ENCODE results near the gene LRMDA. TPM values are rescaled to one million over a fixed set of nuclear protein-coding genes. Genes with fewer than 3 reads are reported as not detected.

LRMDA gene
- total and polyA plus RNA-seq, 2 donors from 2014 or later = 23.2 to 48.6 TPM

DNA sequence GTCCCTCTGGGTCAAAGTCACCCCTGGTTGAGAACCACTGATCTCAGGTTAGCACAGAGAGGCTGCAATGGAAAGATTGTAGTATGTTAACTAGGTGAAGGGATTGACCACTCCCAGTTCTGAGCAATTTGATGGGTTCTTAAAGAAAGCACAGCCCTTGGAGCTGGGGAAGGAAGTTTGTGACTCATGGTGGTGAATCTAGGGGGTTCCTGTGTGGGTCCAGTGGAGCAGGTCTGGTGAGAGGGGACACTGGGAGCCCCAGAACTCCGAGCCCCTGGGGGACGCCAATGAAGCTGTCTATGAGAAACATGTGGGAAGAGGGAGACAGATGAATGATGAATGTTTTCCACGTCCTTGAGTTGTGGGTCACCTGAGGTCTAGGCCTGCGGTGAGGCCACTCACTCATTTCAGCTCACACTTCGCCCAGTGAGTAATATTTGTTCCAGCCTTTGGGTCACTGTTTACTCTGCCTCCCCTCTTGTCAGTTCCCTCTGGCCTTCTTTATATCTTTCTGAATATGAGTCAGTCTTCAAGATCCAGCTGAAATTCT, 341.9 kb downstream of the LRMDA start:
- DNase-seq (no peak), FAIRE-seq (no peak)
- Histone ChIP-seq H3K27me3 (ENCODE audit: control insufficient read depth, insufficient read depth, low read length) (no peaks in the 10 kb centered on the region), H3K9ac (ENCODE audit: low read length in 3 of 3) (no peak overlapping the region), H3K4me1 (ENCODE audit: control insufficient read depth in 2 of 3, insufficient read depth in 2 of 3, low read depth in 1 of 3, low read length in 3 of 3) (no peaks in the 10 kb centered on the region), H3K4me3 (ENCODE audit: low read length in 3 of 3) (no peak overlapping the region), H3K9me3 (ENCODE audit: control insufficient read depth in 2 of 3, insufficient read depth in 1 of 3, low read length in 3 of 3) (no peaks in the 10 kb centered on the region), H3K36me3 (ENCODE audit: control insufficient read depth in 2 of 3, insufficient read depth in 3 of 3, low read length in 3 of 3) (no peaks in the 10 kb centered on the region), H3K27ac (ENCODE audit: low read depth in 2 of 2, low read length in 2 of 2) (no peak overlapping the region)
- intact Hi-C loops (cut with DNase I) = no loop called here
- TF ChIP-seq, protein P1, sequence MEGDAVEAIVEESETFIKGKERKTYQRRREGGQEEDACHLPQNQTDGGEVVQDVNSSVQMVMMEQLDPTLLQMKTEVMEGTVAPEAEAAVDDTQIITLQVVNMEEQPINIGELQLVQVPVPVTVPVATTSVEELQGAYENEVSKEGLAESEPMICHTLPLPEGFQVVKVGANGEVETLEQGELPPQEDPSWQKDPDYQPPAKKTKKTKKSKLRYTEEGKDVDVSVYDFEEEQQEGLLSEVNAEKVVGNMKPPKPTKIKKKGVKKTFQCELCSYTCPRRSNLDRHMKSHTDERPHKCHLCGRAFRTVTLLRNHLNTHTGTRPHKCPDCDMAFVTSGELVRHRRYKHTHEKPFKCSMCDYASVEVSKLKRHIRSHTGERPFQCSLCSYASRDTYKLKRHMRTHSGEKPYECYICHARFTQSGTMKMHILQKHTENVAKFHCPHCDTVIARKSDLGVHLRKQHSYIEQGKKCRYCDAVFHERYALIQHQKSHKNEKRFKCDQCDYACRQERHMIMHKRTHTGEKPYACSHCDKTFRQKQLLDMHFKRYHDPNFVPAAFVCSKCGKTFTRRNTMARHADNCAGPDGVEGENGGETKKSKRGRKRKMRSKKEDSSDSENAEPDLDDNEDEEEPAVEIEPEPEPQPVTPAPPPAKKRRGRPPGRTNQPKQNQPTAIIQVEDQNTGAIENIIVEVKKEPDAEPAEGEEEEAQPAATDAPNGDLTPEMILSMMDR (IDR thresholded peaks at IDR 0.05; ENCODE audit: borderline replicate concordance, extremely low read depth, insufficient read depth) = no peak

DNA sequence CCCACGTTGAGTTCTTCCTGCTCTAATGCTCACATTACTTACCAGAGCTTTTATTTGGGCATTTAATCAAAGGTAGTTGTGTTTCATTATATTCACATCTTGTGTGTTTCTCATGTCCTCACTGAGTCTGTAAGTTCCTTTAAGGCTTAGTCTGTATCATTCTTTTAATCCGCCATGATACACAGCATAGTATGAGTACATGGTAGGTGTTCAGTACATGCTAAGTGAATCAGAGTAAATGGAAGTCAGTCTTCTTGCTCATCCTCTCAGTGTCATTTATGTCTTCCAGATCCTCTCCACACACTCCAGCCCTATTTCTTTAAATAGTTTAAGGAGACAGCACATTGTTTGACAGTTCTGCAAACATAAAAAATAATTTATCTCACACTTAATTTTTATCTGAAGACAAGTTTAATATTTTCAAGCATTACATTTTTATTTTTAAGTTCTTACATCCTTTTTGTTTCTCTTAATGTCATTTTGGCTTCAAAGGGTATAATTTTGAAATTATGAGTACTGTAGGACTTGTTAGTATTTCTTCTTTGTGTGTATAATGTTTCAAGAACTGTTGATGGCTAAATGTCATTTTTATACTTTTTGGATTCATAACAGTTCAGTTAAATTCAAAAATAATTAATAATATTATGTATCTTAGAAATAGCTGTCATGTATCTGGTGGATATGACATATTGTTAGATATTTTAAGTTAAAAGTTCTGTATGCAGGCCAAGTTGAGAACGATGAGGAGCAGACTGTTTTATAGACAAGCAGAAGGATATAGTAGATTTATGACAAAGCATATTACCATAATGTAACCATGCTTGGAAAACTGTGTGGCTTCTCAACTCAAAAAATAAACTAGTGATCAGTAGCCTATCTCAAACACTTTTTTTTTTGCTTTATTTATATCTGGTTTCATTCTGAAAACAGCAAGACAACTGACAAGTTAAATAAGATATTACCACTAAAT, 342.7 kb downstream of the LRMDA start:
- Histone ChIP-seq H3K9me3 (ENCODE audit: control insufficient read depth in 2 of 3, insufficient read depth in 1 of 3, low read length in 3 of 3) (no peaks in the 10 kb centered on the region), H3K27me3 (ENCODE audit: control insufficient read depth, insufficient read depth, low read length) (no peaks in the 10 kb centered on the region), H3K27ac (ENCODE audit: low read depth in 2 of 2, low read length in 2 of 2) (no peak overlapping the region), H3K9ac (ENCODE audit: low read length in 3 of 3) (no peak overlapping the region), H3K36me3 (ENCODE audit: control insufficient read depth in 2 of 3, insufficient read depth in 3 of 3, low read length in 3 of 3) (no peaks in the 10 kb centered on the region), H3K4me1 (ENCODE audit: control insufficient read depth in 2 of 3, insufficient read depth in 2 of 3, low read depth in 1 of 3, low read length in 3 of 3) (peaks cover 0 to 3% (median 0%) of the 10 kb centered on the region in 3 donors), H3K4me3 (ENCODE audit: low read length in 3 of 3) (no peak overlapping the region)
- TF ChIP-seq, protein P1 (IDR thresholded peaks at IDR 0.05; ENCODE audit: borderline replicate concordance, extremely low read depth, insufficient read depth) = no peak
- DNase-seq = no peak
- FAIRE-seq = no peak
- intact Hi-C loops (cut with DNase I) = no loop called here

DNA sequence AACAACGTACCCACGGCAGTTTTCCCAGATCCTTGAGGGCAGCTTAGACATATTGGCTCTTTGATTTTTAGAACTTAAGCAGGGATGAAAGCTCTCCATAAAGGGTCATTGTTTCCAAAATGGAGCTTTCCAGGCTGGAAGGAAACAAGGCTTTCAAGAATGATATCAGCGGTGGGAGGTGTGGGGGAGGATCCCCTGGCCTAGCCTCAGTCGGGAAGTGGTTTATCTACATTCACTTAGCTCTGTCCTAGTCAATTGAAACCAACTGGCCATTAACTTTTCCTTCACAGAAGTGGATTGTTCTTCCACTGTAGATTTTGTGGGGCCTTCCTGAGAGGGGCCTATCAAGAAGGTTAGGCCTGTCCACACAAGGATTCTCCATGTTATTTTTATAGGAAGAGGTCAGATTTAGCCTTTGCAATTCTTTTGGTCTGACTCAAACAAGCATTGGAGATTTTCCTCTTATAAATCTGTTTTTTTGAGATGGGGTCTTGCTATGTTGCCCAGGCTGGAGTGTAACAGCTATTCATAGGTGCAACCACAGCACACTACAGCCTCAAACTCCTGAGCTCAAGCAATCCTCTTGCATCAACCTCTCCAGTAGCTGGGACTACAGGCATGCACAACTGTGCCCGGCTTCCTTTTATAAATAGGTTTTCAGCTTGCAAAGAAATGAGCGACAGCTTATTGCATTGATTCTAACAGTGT, 343.5 kb downstream of the LRMDA start:
- Histone ChIP-seq H3K4me3 (ENCODE audit: low read length in 3 of 3) (no peak overlapping the region), H3K9me3 (ENCODE audit: control insufficient read depth in 2 of 3, insufficient read depth in 1 of 3, low read length in 3 of 3) (no peaks in the 10 kb centered on the region), H3K4me1 (ENCODE audit: control insufficient read depth in 2 of 3, insufficient read depth in 2 of 3, low read depth in 1 of 3, low read length in 3 of 3) (peaks cover 0 to 3% (median 0%) of the 10 kb centered on the region in 3 donors), H3K9ac (ENCODE audit: low read length in 3 of 3) (no peak overlapping the region), H3K36me3 (ENCODE audit: control insufficient read depth in 2 of 3, insufficient read depth in 3 of 3, low read length in 3 of 3) (no peaks in the 10 kb centered on the region), H3K27ac (ENCODE audit: low read depth in 2 of 2, low read length in 2 of 2) (no peak overlapping the region), H3K27me3 (ENCODE audit: control insufficient read depth, insufficient read depth, low read length) (no peaks in the 10 kb centered on the region)
- TF ChIP-seq, protein P1 (IDR thresholded peaks at IDR 0.05; ENCODE audit: borderline replicate concordance, extremely low read depth, insufficient read depth) = no peak
- intact Hi-C loops (cut with DNase I) = no loop called here
- DNase-seq = no peak
- no peak for FAIRE-seq
